Measurements from ENCODE around the gene P4HA2.

Gene P4HA2

GRCh38 chr5:132233811-132234683, 6.4 kb upstream of the P4HA2 start:
- Histone ChIP-seq H3F3A (ENCODE audit: low read depth) (no peaks in the 10 kb centered on the region), H3K9me2 (replicated peaks; ENCODE audit: low read depth, low read length) (no peaks in the 10 kb centered on the region), H3K4me3 (ENCODE audit: low read length, poor library complexity, severe bottlenecking) (no peak overlapping the region), H3K79me2 (ENCODE audit: insufficient read depth, low read length) (no peaks in the 10 kb centered on the region), H3K4me2 (ENCODE audit: low read depth, low read length, poor library complexity, severe bottlenecking) (no peak overlapping the region), H3K27me3 (ENCODE audit: insufficient read depth, low read length, poor library complexity, severe bottlenecking) (no peaks in the 10 kb centered on the region), H3K36me3 (ENCODE audit: insufficient read depth, low read length) (no peaks in the 10 kb centered on the region), H3K9me3 (ENCODE audit: insufficient read depth, low read depth, low read length) (no peaks in the 10 kb centered on the region), H2AFZ (ENCODE audit: low read length) (no peak overlapping the region), H3K9ac (ENCODE audit: low read depth, low read length, poor library complexity, severe bottlenecking) (no peak overlapping the region), H3K4me1 (ENCODE audit: insufficient read depth, low read length, poor library complexity, severe bottlenecking) (peaks cover 40% of the 10 kb centered on the region), H4K20me1 (ENCODE audit: insufficient read depth, low read length, poor library complexity, severe bottlenecking) (no peaks in the 10 kb centered on the region)
- TF ChIP-seq CTCF (conservative IDR thresholded peaks at IDR 0.05; ENCODE audit: low read length): no peak
- TF ChIP-seq EZH2phosphoT487 (IDR thresholded peaks at IDR 0.05; ENCODE audit: borderline replicate concordance): no peak

GRCh38 chr5:132233081-132233480, 5.4 kb upstream of the P4HA2 start:
- H3K4me3 ChIP-seq (ENCODE audit: low read length, poor library complexity, severe bottlenecking): no peak overlapping the region
- no peak overlapping the region for H2AFZ ChIP-seq (ENCODE audit: low read length)
- peaks cover 43% of the 10 kb centered on the region for H3K4me1 ChIP-seq (ENCODE audit: insufficient read depth, low read length, poor library complexity, severe bottlenecking)

GRCh38 chr5:132232465-132232864, 4.8 kb upstream of the P4HA2 start:
- H2AFZ ChIP-seq (ENCODE audit: low read length): no peak overlapping the region
- H3K4me2 ChIP-seq (ENCODE audit: low read depth, low read length, poor library complexity, severe bottlenecking): no peak overlapping the region
- H3K79me2 ChIP-seq (ENCODE audit: insufficient read depth, low read length): no peaks in the 10 kb centered on the region
- H3K27me3 ChIP-seq (ENCODE audit: insufficient read depth, low read length, poor library complexity, severe bottlenecking): no peaks in the 10 kb centered on the region
- H3K4me3 ChIP-seq (ENCODE audit: low read length, poor library complexity, severe bottlenecking): no peak overlapping the region
- H3K9me2 ChIP-seq (replicated peaks; ENCODE audit: low read depth, low read length): no peaks in the 10 kb centered on the region
- TF ChIP-seq CTCF (conservative IDR thresholded peaks at IDR 0.05; ENCODE audit: low read length): no peak
- TF ChIP-seq EZH2phosphoT487 (IDR thresholded peaks at IDR 0.05; ENCODE audit: borderline replicate concordance): no peak
- no peaks in the 10 kb centered on the region for H4K20me1 ChIP-seq (ENCODE audit: insufficient read depth, low read length, poor library complexity, severe bottlenecking)
- H3F3A ChIP-seq (ENCODE audit: low read depth): no peaks in the 10 kb centered on the region
- H3K4me1 ChIP-seq (ENCODE audit: insufficient read depth, low read length, poor library complexity, severe bottlenecking): peaks cover 41% of the 10 kb centered on the region
- no peaks in the 10 kb centered on the region for H3K9me3 ChIP-seq (ENCODE audit: insufficient read depth, low read depth, low read length)
- no peaks in the 10 kb centered on the region for H3K36me3 ChIP-seq (ENCODE audit: insufficient read depth, low read length)
- H3K9ac ChIP-seq (ENCODE audit: low read depth, low read length, poor library complexity, severe bottlenecking): no peak overlapping the region

More at GRCh38 chr5:132233081-132233480, 5.4 kb upstream of the P4HA2 start:
- no peaks in the 10 kb centered on the region for H3K79me2 ChIP-seq (ENCODE audit: insufficient read depth, low read length)
- H3K36me3 ChIP-seq (ENCODE audit: insufficient read depth, low read length): no peaks in the 10 kb centered on the region
- no peak overlapping the region for H3K4me2 ChIP-seq (ENCODE audit: low read depth, low read length, poor library complexity, severe bottlenecking)
- TF ChIP-seq CTCF (conservative IDR thresholded peaks at IDR 0.05; ENCODE audit: low read length) (no peak), EZH2phosphoT487 (IDR thresholded peaks at IDR 0.05; ENCODE audit: borderline replicate concordance) (no peak)
- H3K27me3 ChIP-seq (ENCODE audit: insufficient read depth, low read length, poor library complexity, severe bottlenecking): no peaks in the 10 kb centered on the region
- no peak overlapping the region for H3K9ac ChIP-seq (ENCODE audit: low read depth, low read length, poor library complexity, severe bottlenecking)
- H3K9me3 ChIP-seq (ENCODE audit: insufficient read depth, low read depth, low read length): no peaks in the 10 kb centered on the region
- no peaks in the 10 kb centered on the region for H4K20me1 ChIP-seq (ENCODE audit: insufficient read depth, low read length, poor library complexity, severe bottlenecking)
- no peaks in the 10 kb centered on the region for H3K9me2 ChIP-seq (replicated peaks; ENCODE audit: low read depth, low read length)
- H3F3A ChIP-seq (ENCODE audit: low read depth): no peaks in the 10 kb centered on the region
